GM21423 (cell line): Measurements from ENCODE around the gene HAUS8.

Experiments used
- ATAC-seq: cut with Tn5 transposase; IDR thresholded peaks from one replicate; pipeline ENCODE4 v1.9.1; 2021; ENCODE audit warnings: mild to moderate bottlenecking, moderate library complexity; ENCODE audit not compliant: unreplicated experiment

The HAUS8 gene

GRCh38 chr19:17076543-17076991 is 1.3 kb upstream of the HAUS8 start:
- no peak for ATAC-seq

- ATAC-seq, result no peak
These were observed 751 bp upstream of the HAUS8 start for GRCh38 chr19:17075864-17076542.

- peak; percentile 1 for ATAC-seq
These were observed 618 bp downstream of the HAUS8 start for GRCh38 chr19:17074634-17075034.

- peak; percentile 0 for ATAC-seq
These were observed 1.2 kb downstream of the HAUS8 start for GRCh38 chr19:17073869-17074633.

- no peak for ATAC-seq
These were observed 4.3 kb downstream of the HAUS8 start for GRCh38 chr19:17070912-17071311.

GRCh38 chr19:17070421-17070820 is 4.8 kb downstream of the HAUS8 start:
- no peak for ATAC-seq

GRCh38 chr19:17069193-17069592 is 6.1 kb downstream of the HAUS8 start:
- no peak for ATAC-seq

- no peak for ATAC-seq
These were observed 11.8 kb downstream of the HAUS8 start for GRCh38 chr19:17063428-17063827.

GRCh38 chr19:17061691-17062090 is 13.6 kb downstream of the HAUS8 start:
- ATAC-seq, result no peak

GRCh38 chr19:17061205-17061604 is 14.0 kb downstream of the HAUS8 start:
- ATAC-seq, result no peak

- no peak for ATAC-seq
These were observed 14.4 kb downstream of the HAUS8 start for GRCh38 chr19:17060802-17061201.

- ATAC-seq, result no peak
These were observed 17.0 kb downstream of the HAUS8 start for GRCh38 chr19:17058236-17058635.

GRCh38 chr19:17055636-17056035 is 19.6 kb downstream of the HAUS8 start:
- ATAC-seq, result no peak

- no peak for ATAC-seq
These were observed 20.5 kb downstream of the HAUS8 start for GRCh38 chr19:17054746-17055145.

GRCh38 chr19:17052439-17052838 is 22.8 kb downstream of the HAUS8 start:
- ATAC-seq, result no peak

- no peak for ATAC-seq
These were observed 25.5 kb downstream of the HAUS8 start for GRCh38 chr19:17049711-17050280.

- ATAC-seq, result no peak
These were observed 26.3 kb downstream of the HAUS8 start for GRCh38 chr19:17048885-17049453.

GRCh38 chr19:17045907-17046502 is 29.2 kb downstream of the HAUS8 start:
- no peak for ATAC-seq

GRCh38 chr19:17043744-17044143 is 31.5 kb downstream of the HAUS8 start:
- no peak for ATAC-seq

GRCh38 chr19:17041976-17042375 is 33.3 kb downstream of the HAUS8 start:
- no peak for ATAC-seq

GRCh38 chr19:17037966-17038500 is 37.2 kb downstream of the HAUS8 start:
- no peak for ATAC-seq
